GM18502 (cell line): ENCODE results near the gene MLLT3.

ENCODE experiments used
- ATAC-seq: cut with Tn5 transposase; IDR thresholded peaks from one replicate; pipeline ENCODE4 v1.9.1; 2021; ENCODE audit warnings: mild to moderate bottlenecking; ENCODE audit not compliant: unreplicated experiment, poor library complexity

Gene MLLT3

GRCh38 chr9:20361656-20362570, 260.4 kb downstream of the MLLT3 start:
- ATAC-seq, result peak; percentile 84

- ATAC-seq, result no peak
Observed at GRCh38 chr9:20361229-20361628, 261.1 kb downstream of the MLLT3 start.

GRCh38 chr9:20358207-20358606, 264.1 kb downstream of the MLLT3 start:
- ATAC-seq, result no peak

- no peak for ATAC-seq
Observed at GRCh38 chr9:20357037-20357432, 265.3 kb downstream of the MLLT3 start.

- ATAC-seq, result peak; percentile 50
Observed at GRCh38 chr9:20356403-20357036, 265.8 kb downstream of the MLLT3 start.

GRCh38 chr9:20355022-20355421, 267.3 kb downstream of the MLLT3 start:
- ATAC-seq, result peak; percentile 61

GRCh38 chr9:20353931-20354652, 268.2 kb downstream of the MLLT3 start:
- no peak for ATAC-seq

- peak; percentile 36 for ATAC-seq
Observed at GRCh38 chr9:20353524-20353923, 268.8 kb downstream of the MLLT3 start.

GRCh38 chr9:20352591-20352990, 269.7 kb downstream of the MLLT3 start:
- no peak for ATAC-seq

GRCh38 chr9:20351715-20352114, 270.6 kb downstream of the MLLT3 start:
- no peak for ATAC-seq

- ATAC-seq, result no peak
Observed at GRCh38 chr9:20349568-20349967, 272.7 kb downstream of the MLLT3 start.

- ATAC-seq, result no peak
Observed at GRCh38 chr9:20343325-20343724, 279.0 kb downstream of the MLLT3 start.

- no peak for ATAC-seq
Observed at GRCh38 chr9:20340511-20340861, 281.8 kb downstream of the MLLT3 start.

GRCh38 chr9:20335668-20336332, 286.5 kb downstream of the MLLT3 start:
- ATAC-seq, result no peak

GRCh38 chr9:20333991-20334390, 288.3 kb downstream of the MLLT3 start:
- no peak for ATAC-seq

GRCh38 chr9:20331095-20331685, 291.1 kb downstream of the MLLT3 start:
- peak; percentile 75 for ATAC-seq

GRCh38 chr9:20330688-20331087, 291.6 kb downstream of the MLLT3 start:
- no peak for ATAC-seq

- no peak for ATAC-seq
Observed at GRCh38 chr9:20326516-20326915, 295.8 kb downstream of the MLLT3 start.

- ATAC-seq, result no peak
Observed at GRCh38 chr9:20325008-20325407, 297.3 kb downstream of the MLLT3 start.

GRCh38 chr9:20322212-20322611, 300.1 kb downstream of the MLLT3 start:
- ATAC-seq, result no peak
